HepG2 (cell line): ENCODE data around the gene TMTC3.

ENCODE experiments used
- CBX5 ChIP-seq: sonication (generic); formaldehyde crosslinking; IDR thresholded peaks from 2 replicates; pipeline ENCODE4 v1.4.0; 2020; ENCODE audit warnings: missing genetic modification reagents, borderline replicate concordance
- FOXM1 ChIP-seq: sonication (generic); formaldehyde crosslinking; IDR thresholded peaks from 2 replicates; pipeline ENCODE4 v1.5.0; 2020; ENCODE audit warnings: missing genetic modification reagents
- MAFK ChIP-seq, 2 experiments: IDR thresholded peaks in 1 of 2; conservative IDR thresholded peaks in 1 of 2; 2 replicates each; pipeline ENCODE4 v1.6.1; 2011; ENCODE audit warnings: improper control_type of control experiment in 2 of 2, low read length in 2 of 2
- NR1H2 ChIP-seq: sonication (generic); formaldehyde crosslinking; IDR thresholded peaks from 2 replicates; pipeline ENCODE4 v1.8.1; 2022; ENCODE audit warnings: low read depth, missing genetic modification reagents, borderline replicate concordance
- PCBP2 ChIP-seq: fragments of 200-400 bp; formaldehyde crosslinking; optimal IDR thresholded peaks from 2 replicates; pipeline ENCODE3; 2018; ENCODE audit warnings: low read length, low read depth; ENCODE audit not compliant: poor library complexity, severe bottlenecking
- RFXANK ChIP-seq: IDR thresholded peaks from 2 replicates; pipeline ENCODE4 v1.6.1; 2016
- SMC3 ChIP-seq: IDR thresholded peaks from 2 replicates; pipeline ENCODE4 v1.6.1; 2011; ENCODE audit warnings: low read length, improper control_type of control experiment
- ZC3H13 ChIP-seq: sonication (generic); formaldehyde crosslinking; IDR thresholded peaks from 2 replicates; pipeline ENCODE4 v1.8.1; 2023; ENCODE audit warnings: mild to moderate bottlenecking, missing genetic modification reagents, moderate library complexity
- ZNF589 ChIP-seq: sonication (generic); formaldehyde crosslinking; conservative IDR thresholded peaks from 2 replicates; pipeline ENCODE4 v1.8.0; 2022; ENCODE audit warnings: mild to moderate bottlenecking, moderate library complexity, missing genetic modification reagents

DNA sequence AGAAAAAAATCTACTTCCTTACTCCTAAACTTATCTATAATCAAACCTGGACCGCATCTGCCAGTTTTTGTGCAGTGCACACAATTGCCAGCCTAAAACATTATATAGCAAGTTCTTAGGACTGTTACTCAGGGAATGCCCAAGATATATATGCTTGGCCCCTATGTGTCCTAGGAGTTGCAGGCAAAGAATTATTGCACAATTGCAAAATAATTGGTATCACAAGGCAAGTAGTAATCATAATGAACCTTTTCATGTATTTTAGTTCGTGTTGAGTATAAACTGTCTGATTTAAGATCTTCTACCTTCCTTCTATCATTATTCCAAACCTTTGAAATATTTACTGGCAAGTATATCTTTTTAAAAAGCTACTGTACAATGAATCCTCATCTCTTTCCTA is 45.5 kb downstream of the TMTC3 start:
- TF ChIP-seq RFXANK, result no peak
- TF ChIP-seq MAFK (conservative IDR thresholded peaks at IDR 0.05 in 1 of 2, IDR thresholded peaks at IDR 0.05 in 1 of 2; ENCODE audit: low read length in 2 of 2), result no peak
- no peak for TF ChIP-seq ZNF589 (CRISPR knock-in tag)
- no peak for TF ChIP-seq CBX5 (CRISPR knock-in tag)
- no peak for TF ChIP-seq FOXM1 (CRISPR knock-in tag)
- no peak for TF ChIP-seq NR1H2 (CRISPR knock-in tag)
- TF ChIP-seq SMC3, result no peak
- no peak for TF ChIP-seq PCBP2
- no peak for TF ChIP-seq ZC3H13 (CRISPR knock-in tag)
